ENCODE results near the gene DNAJA4. TPM values are rescaled to one million over a fixed set of nuclear protein-coding genes. Genes with fewer than 3 reads are reported as not detected.
"Not testable (repeated sequence)": the region's sequence is repeated elsewhere in the genome, so short reads cannot be mapped to it uniquely, and the experiment has no call there.

The DNAJA4 gene
- total RNA-seq, 1 donor from 2014 or later, result 26.5 TPM

DNA sequence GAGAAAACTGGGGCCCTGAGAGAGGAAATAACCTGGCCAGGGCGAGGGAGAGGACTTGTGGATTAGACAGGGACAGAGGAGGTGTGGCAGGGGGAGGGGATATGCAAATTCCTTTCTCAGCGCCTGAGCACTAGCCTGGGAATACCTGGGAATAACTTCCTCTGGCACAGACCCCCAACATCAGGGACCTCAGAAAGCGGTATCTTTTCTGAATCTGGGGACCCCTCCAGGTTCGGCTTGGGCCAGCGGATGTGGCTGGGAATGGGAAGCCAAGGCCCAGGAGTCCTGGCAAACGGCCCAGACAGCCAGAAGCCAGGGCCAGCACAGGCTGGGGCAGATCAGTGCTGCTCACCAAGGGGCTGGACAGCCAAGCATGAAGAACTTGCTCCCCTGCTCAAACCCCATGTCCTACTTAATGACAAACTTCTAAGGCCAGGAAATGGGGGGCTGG, 20.8 kb upstream of the DNAJA4 start:
- Histone ChIP-seq H3K36me3 (no peaks in the 10 kb centered on the region), H3K9me3 (no peaks in the 10 kb centered on the region), H3K27ac (no peak overlapping the region), H3K4me3 (no peak overlapping the region), H3K4me1 (no peaks in the 10 kb centered on the region), H3K27me3 (no peaks in the 10 kb centered on the region)
- no peak for DNase-seq (ENCODE audit: extremely low spot score in 2 of 2)
- intact Hi-C loops (cut with DNase I), result loop anchor here (5.0 kb wide), 2 partner anchors 131 to 281 kb away; no protein-coding TSS in a partner anchor
- TF ChIP-seq POLR2A (IDR thresholded peaks at IDR 0.05) (no peak), POLR2AphosphoS5 (IDR thresholded peaks at IDR 0.05; ENCODE audit: insufficient read depth in 1 of 2, low read depth in 1 of 2) (no peak)
- TF ChIP-seq, protein P1, sequence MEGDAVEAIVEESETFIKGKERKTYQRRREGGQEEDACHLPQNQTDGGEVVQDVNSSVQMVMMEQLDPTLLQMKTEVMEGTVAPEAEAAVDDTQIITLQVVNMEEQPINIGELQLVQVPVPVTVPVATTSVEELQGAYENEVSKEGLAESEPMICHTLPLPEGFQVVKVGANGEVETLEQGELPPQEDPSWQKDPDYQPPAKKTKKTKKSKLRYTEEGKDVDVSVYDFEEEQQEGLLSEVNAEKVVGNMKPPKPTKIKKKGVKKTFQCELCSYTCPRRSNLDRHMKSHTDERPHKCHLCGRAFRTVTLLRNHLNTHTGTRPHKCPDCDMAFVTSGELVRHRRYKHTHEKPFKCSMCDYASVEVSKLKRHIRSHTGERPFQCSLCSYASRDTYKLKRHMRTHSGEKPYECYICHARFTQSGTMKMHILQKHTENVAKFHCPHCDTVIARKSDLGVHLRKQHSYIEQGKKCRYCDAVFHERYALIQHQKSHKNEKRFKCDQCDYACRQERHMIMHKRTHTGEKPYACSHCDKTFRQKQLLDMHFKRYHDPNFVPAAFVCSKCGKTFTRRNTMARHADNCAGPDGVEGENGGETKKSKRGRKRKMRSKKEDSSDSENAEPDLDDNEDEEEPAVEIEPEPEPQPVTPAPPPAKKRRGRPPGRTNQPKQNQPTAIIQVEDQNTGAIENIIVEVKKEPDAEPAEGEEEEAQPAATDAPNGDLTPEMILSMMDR (IDR thresholded peaks at IDR 0.05), result no peak

DNA sequence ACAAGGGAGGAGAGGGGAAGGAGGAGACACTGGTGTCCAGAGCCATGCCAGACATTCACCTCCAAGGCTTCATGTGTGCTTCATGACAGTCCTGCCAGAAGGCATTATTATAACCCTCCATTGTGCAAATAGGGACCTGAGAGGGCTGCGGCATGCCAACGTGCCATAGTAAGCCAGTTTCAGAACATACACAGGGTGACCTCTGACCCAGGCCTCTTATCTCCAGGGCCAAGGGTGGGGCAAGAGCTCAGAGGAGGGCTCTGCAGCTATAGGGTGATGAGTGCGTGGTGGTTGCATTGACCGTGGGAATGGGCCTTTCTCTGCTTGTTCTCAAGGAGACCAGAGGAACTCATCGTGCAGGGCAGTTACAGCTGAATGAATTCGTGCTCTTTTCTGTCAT, 20.3 kb upstream of the DNAJA4 start:
- TF ChIP-seq POLR2AphosphoS5 (IDR thresholded peaks at IDR 0.05; ENCODE audit: insufficient read depth in 1 of 2, low read depth in 1 of 2) (no peak), POLR2A (IDR thresholded peaks at IDR 0.05) (no peak)
- TF ChIP-seq, protein P1 (IDR thresholded peaks at IDR 0.05), result no peak
- no peak for DNase-seq (ENCODE audit: extremely low spot score in 2 of 2)
- Histone ChIP-seq H3K4me3 (no peak overlapping the region), H3K9me3 (no peaks in the 10 kb centered on the region), H3K27ac (no peak overlapping the region), H3K36me3 (no peaks in the 10 kb centered on the region), H3K27me3 (no peaks in the 10 kb centered on the region), H3K4me1 (no peaks in the 10 kb centered on the region)
- intact Hi-C loops (cut with DNase I), result loop anchor here (5.0 kb wide), 2 partner anchors 132 to 282 kb away; no protein-coding TSS in a partner anchor

DNA sequence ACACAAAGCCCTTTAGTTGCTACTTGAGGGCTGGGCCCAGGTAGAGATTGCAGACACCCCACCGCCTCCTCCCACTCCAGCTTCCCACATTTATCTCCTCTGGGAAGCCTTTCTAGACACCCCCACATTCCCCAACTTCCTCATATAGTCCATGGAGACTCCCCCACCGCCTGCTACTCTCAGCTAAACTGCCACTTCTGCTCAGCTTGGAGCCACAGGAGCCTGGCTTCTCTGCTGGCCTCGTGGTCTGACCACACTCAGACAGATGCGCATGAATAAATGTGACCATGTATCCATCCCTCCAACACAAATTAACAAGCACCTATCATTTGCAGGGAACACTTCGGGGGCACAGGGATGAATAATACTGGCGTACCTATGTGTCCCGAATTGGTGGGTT, 19.5 kb upstream of the DNAJA4 start:
- Histone ChIP-seq H3K4me1 (no peaks in the 10 kb centered on the region), H3K27ac (no peak overlapping the region), H3K36me3 (no peaks in the 10 kb centered on the region), H3K4me3 (no peak overlapping the region), H3K9me3 (no peaks in the 10 kb centered on the region), H3K27me3 (no peaks in the 10 kb centered on the region)
- TF ChIP-seq POLR2AphosphoS5 (IDR thresholded peaks at IDR 0.05; ENCODE audit: insufficient read depth in 1 of 2, low read depth in 1 of 2) (no peak), POLR2A (IDR thresholded peaks at IDR 0.05) (no peak)
- TF ChIP-seq, protein P1 (IDR thresholded peaks at IDR 0.05), result no peak
- DNase-seq (ENCODE audit: extremely low spot score in 2 of 2), result no peak
- intact Hi-C loops (cut with DNase I), result loop anchor here (5.0 kb wide), 2 partner anchors 133 to 283 kb away; no protein-coding TSS in a partner anchor

DNA sequence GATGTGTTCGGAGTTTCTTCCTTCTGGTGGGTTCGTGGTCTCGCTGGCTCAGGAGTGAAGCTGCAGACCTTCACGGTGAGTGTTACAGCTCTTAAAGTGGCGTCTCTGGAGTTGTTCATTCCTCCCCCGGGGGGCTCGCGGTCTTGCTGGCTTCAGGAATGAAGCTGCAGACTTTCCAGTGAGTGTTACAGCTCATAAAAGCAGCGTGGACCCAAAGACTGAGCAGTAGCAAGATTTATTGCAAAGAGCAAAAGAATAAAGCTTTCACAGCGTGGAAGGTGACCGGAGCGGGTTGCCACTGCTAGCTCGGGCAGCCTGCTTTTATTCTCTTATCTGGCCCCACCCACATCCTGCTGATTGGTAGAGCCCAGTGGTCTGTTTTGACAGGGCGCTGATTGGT, 19.0 kb upstream of the DNAJA4 start:
- H3K27ac ChIP-seq; DNase-seq (ENCODE audit: extremely low spot score in 2 of 2); H3K4me1 ChIP-seq; intact Hi-C loops (cut with DNase I); H3K36me3 ChIP-seq; H3K27me3 ChIP-seq; H3K4me3 ChIP-seq; H3K9me3 ChIP-seq: not testable (repeated sequence)

DNA sequence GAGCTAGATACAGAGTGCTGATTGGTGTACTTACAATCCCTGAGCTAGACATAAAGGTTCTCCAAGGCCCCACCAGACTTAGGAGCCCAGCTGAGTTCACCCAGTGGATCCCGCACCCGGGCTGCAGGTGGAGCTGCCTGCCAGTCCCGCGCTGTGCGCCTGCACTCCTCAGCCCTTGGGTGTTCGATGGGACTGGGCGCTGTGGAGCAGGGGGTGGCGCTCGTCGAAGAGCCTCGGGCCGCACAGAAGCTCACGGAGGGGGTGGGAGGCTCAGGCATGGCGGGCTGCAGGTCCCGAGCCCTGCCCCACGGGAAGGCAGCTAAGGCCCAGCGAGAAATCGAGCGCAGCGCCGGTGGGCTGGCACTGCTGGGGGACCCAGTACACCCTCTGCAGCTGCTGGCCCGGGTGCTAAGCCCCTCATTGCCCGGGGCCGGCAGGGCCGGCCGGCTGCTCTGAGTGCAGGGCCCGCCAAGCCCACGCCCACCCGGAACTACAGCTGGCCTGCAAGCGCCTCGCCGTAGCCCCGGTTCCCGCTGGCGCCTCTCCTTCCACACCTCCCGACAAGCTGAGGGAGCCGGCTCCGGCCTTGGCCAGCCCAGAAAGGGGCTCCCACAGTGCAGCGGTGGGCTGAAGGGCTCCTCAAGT, 18.3 kb upstream of the DNAJA4 start:
- H3K36me3 ChIP-seq; DNase-seq (ENCODE audit: extremely low spot score in 2 of 2); intact Hi-C loops (cut with DNase I); H3K9me3 ChIP-seq; H3K27me3 ChIP-seq; H3K27ac ChIP-seq; H3K4me1 ChIP-seq; H3K4me3 ChIP-seq: not testable (repeated sequence)

DNA sequence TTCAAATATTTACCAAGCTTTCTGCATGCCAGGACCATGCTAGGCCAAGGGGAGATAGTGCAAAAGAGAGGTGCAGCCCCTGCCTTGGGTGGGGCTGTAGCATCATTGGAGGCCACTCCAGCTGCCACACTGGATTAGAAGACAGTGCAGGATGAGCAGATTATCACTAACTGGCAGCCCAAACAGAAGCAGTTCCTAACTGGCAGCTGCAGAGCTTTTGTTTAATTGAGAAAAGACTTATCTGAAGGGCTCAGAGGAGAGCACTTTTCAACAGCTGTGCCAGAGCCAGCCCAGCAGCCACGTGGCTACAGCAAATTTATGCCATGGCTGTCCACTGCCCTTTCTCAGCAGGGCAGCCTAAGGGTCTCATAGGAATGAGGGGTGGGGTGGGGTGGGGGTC, 16.5 kb upstream of the DNAJA4 start:
- no peak for TF ChIP-seq POLR2AphosphoS5 (IDR thresholded peaks at IDR 0.05; ENCODE audit: insufficient read depth in 1 of 2, low read depth in 1 of 2)
- no peak for TF ChIP-seq POLR2A (IDR thresholded peaks at IDR 0.05)
- TF ChIP-seq, protein P1 (IDR thresholded peaks at IDR 0.05), result no peak
- intact Hi-C loops (cut with DNase I), result no loop called here
- no peak overlapping the region for H3K27ac ChIP-seq
- no peaks in the 10 kb centered on the region for H3K36me3 ChIP-seq
- no peak overlapping the region for H3K4me3 ChIP-seq
- no peaks in the 10 kb centered on the region for H3K27me3 ChIP-seq
- H3K4me1 ChIP-seq, result no peaks in the 10 kb centered on the region
- DNase-seq (ENCODE audit: extremely low spot score in 2 of 2), result no peak
- H3K9me3 ChIP-seq, result no peaks in the 10 kb centered on the region

Measured in vagina (tissue), 2 donors.